ENCODE results near the gene UNC5A.

UNC5A gene

GRCh38 chr5:176895831-176896230 is 85.5 kb downstream of the UNC5A start:
- no peak for DNase-seq (ENCODE audit: low read depth, low spot score)

GRCh38 chr5:176897263-176897662 is 86.9 kb downstream of the UNC5A start:
- no peak for DNase-seq (ENCODE audit: low read depth, low spot score)

GRCh38 chr5:176899296-176899891 is 89.0 kb downstream of the UNC5A start, which contains the start of gene HK3:
HK3 (minus strand) TSS chr5:176899346; CDS start chr5:176896159, 3,187 bp downstream.
- no peak for DNase-seq (ENCODE audit: low read depth, low spot score)

GRCh38 chr5:176899946-176900779 is 89.8 kb downstream of the UNC5A start:
- no peak for DNase-seq (ENCODE audit: low read depth, low spot score)

- no peak for DNase-seq (ENCODE audit: low read depth, low spot score)
Observed at GRCh38 chr5:176900780-176901204, 90.4 kb downstream of the UNC5A start.

- no peak for DNase-seq (ENCODE audit: low read depth, low spot score)
Observed at GRCh38 chr5:176901260-176902101, 91.1 kb downstream of the UNC5A start.

GRCh38 chr5:176902102-176902814 is 91.9 kb downstream of the UNC5A start:
- DNase-seq (ENCODE audit: low read depth, low spot score): no peak

GRCh38 chr5:176902911-176903664 is 92.7 kb downstream of the UNC5A start:
- DNase-seq (ENCODE audit: low read depth, low spot score): no peak

GRCh38 chr5:176904276-176904675 is 93.9 kb downstream of the UNC5A start:
- no peak for DNase-seq (ENCODE audit: low read depth, low spot score)

GRCh38 chr5:176906126-176906525 is 95.8 kb downstream of the UNC5A start:
- no peak for DNase-seq (ENCODE audit: low read depth, low spot score)

- no peak for DNase-seq (ENCODE audit: low read depth, low spot score)
Observed at GRCh38 chr5:176906796-176907195, 96.4 kb downstream of the UNC5A start.

- no peak for DNase-seq (ENCODE audit: low read depth, low spot score)
Observed at GRCh38 chr5:176908675-176909368, 98.5 kb downstream of the UNC5A start.

GRCh38 chr5:176912115-176912514 is 101.8 kb downstream of the UNC5A start:
- no peak for DNase-seq (ENCODE audit: low read depth, low spot score)

- no peak for DNase-seq (ENCODE audit: low read depth, low spot score)
Observed at GRCh38 chr5:176915906-176916305, 105.5 kb downstream of the UNC5A start.

GRCh38 chr5:176916337-176916736 is 106.0 kb downstream of the UNC5A start:
- no peak for DNase-seq (ENCODE audit: low read depth, low spot score)

GRCh38 chr5:176918613-176919012 is 108.3 kb downstream of the UNC5A start:
- no peak for DNase-seq (ENCODE audit: low read depth, low spot score)

GRCh38 chr5:176921714-176922113 is 111.4 kb downstream of the UNC5A start:
- DNase-seq (ENCODE audit: low read depth, low spot score): no peak

- DNase-seq (ENCODE audit: low read depth, low spot score): no peak
Observed at GRCh38 chr5:176922817-176923216, 112.5 kb downstream of the UNC5A start.

- DNase-seq (ENCODE audit: low read depth, low spot score): no peak
Observed at GRCh38 chr5:176927562-176927961, 117.2 kb downstream of the UNC5A start.

- no peak for DNase-seq (ENCODE audit: low read depth, low spot score)
Observed at GRCh38 chr5:176929654-176930053, 119.3 kb downstream of the UNC5A start.

Data from activated CD4-positive, CD25-positive, alpha-beta regulatory T cell treated with anti-CD3 and anti-CD28 coated beads, Interleukin-2, amount 50 U/mL, for 16 hours (primary cell).